ENCODE measurements around the gene TMEM132D.

- TF ChIP-seq CTCF (conservative IDR thresholded peaks at IDR 0.05; ENCODE audit: low read length) (no peak), EZH2phosphoT487 (IDR thresholded peaks at IDR 0.05; ENCODE audit: borderline replicate concordance, low read depth, low read length) (no peak)
Measured at GRCh38 chr12:129746318-129746717, 157.5 kb downstream of the TMEM132D start.

Measured in OCI-LY7 (cell line).